GM19468 (cell line): ENCODE data around the gene GTF2IRD2.
A peak's percentile ranks its signal among the peaks of the same experiment; 100 is the strongest.
"Not testable (repeated sequence)": the region's sequence is repeated elsewhere in the genome, so short reads cannot be mapped to it uniquely, and the experiment has no call there.

Source experiments
- ATAC-seq: cut with Tn5 transposase; IDR thresholded peaks from one replicate; pipeline ENCODE4 v1.9.1; 2021; ENCODE audit warnings: mild to moderate bottlenecking, moderate library complexity, moderate number of reproducible peaks; ENCODE audit not compliant: unreplicated experiment; ENCODE audit errors: extremely low read depth

GTF2IRD2 gene

DNA sequence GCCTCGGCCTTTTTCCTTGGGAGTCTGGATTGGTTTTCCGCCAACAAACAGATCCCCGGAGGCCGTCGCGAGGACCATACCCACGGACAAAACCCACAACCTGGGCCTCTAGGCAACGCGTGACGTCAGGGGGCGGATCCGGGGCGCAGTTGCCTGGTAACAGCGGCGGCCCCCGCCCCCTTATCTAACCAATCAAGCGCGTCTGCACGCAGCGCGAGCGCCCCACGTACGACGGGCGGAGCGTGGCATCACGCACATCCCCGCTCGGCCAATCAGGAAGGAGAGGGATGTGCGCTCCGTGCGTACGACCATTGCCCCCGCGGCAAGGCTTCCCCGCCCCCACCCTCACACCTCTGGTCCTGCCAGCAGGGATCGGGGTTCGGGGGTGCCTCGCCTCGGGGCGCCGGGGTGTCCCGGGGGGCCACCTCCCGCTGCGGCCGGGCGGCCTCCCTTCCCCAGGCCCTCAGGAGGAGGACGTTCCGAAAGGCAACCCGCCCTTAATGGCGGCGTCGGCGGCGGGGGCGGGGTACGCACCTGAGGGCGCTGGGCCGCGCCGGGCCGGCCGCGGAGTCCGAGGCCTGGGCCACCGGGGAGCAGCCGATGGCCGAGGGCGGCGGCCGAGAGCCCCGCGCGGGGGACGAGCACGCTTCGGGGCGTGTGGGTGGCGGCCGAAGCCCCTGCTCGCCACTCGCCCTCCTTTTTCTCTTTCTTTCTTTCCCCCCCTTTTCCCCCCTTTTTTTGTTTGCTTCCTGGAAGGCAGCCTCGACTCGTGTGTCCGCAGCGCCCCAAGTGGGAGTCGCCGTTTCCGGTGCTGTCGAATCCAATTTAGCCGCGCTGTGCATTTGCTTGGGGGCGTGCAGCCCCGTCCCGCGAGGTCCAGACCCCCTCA is at the start of gene GTF2IRD2:
Gene GTF2IRD2 (minus strand): TSS at position 773 of the 889 bp plus-strand sequence. CDS start 15,227 bp downstream, outside the sequence.
- ATAC-seq = peak; percentile 80

DNA sequence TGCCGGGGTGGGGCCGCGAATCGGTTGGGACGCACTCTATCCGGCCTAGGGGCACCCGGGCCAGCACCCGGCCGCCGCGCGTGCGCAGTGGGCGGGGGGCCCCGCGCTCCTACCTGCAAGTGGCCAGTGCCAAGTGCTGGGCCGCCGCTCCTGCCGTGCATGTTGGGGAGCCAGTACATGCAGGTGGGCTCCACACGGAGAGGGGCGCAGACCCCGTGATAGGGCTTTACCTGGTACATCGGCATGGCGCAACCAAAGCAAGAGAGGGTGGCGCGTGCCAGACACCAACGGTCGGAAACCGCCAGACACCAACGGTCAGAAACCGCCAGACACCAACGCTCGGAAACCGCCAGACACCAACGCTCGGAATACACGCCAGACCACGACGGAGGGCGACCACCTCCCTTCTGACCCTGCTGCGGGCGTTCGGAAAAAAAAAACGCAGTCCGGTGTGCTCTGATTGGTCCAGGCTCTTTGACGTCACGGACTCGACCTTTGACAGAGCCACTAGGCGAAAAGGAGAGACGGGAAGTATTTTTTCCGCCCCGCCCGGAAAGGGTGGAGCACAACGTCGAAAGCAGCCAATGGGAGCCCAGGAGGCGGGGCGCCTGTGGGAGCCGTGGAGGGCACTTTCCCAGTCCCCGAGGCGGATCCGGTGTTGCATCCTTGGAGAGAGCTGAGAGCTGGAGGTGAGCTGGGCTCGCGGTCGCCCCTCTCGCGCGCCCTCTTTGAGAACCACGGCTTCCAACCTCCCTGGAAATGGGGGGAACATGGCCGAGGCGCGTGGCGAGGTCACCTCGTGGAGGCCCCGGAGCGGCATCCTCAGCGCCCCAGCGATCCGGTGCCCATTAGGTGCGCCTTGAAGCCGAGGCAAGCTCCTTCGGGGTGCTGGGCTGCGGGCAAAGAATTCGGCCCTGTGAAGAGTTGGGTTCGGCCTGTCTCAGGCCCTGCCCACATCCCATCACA is 39.0 kb upstream of the GTF2IRD2 start:
- not testable (repeated sequence) for ATAC-seq

DNA sequence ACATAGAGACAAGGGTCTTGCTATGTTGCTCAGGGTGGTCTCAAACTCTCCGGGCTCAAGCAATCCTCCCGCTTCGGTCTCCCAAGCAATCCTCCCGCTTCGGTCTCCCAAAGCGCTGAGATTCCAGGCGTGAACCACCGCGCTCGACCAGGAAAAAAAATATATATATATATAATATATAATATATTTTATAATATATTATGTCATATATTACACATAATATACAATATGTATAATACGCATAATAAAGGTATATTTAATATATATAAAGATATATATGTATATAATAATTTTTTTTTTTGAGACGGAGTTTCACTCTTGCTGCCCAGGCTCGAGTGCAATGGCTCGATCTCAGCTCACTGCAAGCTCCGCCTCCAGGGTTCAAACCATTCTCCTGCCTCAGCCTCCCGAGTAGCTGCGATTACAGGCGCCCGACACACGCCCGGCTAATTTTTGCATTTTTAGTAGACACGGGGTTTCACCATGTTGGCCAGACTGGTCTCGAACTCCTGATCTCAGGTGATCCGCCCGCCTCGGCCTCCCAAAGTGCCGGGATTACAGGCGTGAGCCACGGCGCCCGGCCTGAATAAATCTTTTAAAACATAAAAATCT is 38.2 kb upstream of the GTF2IRD2 start:
- not testable (repeated sequence) for ATAC-seq

DNA sequence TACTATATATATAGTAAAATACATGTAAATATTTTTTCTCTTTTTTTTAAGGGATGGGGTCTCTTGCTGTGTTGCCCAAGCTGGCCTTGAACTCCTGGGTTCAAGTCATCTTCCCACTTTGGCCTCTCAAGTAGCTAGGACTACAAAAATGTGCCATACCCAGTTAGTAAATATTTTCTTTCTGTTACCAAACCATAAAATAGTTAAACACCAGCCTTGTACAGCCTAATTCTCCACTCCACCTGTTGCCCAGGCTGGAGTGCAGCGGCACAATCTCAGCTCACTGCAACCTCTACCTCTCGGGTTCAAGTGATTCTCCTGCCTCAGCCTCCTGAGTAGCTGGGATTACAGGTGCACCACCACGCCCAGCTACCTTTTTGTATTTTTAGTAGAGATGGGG is 33.9 kb upstream of the GTF2IRD2 start:
- not testable (repeated sequence) for ATAC-seq

DNA sequence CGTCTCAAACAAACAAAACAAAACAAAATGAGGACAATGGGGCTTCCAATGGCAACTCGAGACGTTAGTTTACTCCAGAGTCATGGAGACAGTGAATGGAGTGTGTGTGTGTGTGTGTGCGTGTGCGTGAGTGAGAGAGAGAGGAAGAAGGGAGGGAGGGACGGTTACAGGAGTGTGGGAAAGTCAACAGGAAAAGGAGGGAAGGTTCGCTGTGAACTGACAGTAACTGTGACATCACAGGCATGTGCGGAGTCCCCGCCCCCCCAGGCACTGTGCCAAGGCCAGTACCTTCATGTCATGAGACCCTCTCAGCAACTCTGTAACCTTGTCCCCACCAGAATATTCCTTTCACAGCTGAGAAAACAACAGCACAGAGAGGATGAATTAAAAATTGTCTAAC is 30.7 kb upstream of the GTF2IRD2 start:
- not testable (repeated sequence) for ATAC-seq

DNA sequence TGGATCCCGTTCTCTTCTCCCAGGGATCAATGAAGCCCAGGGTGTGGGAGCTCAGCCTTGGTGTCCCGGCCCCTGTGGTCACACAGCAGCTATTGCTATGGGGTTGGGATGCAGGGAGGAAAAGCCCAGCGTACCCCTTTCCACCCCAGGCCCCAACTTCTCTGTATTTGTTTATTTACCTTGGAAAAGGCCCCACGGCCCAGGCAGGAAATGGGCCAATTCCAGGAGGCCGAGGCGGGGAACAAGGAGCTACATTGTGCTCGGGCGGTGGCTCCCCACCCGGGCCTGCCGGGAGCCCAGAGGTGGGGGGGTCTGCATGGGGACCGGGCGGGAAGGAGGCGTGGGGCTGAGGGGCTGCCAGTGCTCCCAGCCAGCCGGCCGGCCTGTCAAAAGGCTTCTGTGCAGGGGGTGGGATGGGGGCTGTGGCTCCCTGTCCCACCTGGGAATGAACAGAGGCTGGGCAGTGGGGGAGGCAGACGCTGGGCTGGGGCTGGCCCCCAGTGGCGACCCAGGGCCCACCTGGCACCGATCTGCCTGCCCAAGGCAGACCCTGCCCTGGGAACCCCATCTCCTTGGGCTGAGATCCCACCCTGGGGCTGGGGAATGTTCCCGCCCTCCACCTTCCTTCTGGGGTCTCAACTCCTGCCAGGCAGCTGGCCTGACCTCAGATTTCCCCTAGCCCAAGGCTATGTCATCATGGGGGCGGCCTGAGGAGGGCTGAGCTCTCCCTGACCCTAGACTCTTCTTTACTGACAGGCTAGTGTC is 23.5 kb upstream of the GTF2IRD2 start:
- ATAC-seq = not testable (repeated sequence)

DNA sequence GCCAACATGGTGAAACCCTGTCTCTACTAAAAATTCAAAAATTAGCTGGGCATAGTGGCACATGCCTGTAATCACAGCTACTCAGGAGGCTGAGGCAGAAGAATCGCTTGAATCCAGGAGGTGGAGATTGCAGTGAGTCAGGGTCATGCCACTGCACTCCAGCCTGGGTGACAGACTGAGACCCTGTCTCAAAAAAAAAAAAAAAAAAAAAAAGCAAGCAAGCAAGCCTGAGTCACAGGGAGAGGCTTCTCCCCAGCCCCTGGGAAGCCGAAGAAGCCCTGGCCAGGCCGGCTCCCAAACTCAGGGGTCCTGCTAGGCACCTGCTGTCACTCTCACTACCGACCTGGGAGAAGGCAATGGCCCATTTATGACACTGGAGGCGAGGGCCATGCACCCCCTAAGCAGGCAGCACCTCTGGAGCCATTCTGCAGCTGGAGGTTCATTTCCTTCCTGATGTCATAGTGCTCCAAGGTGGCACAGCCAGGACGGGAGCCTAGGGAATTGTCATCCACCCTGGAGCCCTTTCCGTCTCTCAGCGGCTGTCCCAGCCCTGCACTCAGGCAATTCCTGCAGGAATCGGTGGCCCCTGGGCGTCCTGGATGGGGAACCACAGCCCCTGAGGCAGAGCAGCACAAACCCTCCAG is 22.8 kb upstream of the GTF2IRD2 start:
- not testable (repeated sequence) for ATAC-seq

DNA sequence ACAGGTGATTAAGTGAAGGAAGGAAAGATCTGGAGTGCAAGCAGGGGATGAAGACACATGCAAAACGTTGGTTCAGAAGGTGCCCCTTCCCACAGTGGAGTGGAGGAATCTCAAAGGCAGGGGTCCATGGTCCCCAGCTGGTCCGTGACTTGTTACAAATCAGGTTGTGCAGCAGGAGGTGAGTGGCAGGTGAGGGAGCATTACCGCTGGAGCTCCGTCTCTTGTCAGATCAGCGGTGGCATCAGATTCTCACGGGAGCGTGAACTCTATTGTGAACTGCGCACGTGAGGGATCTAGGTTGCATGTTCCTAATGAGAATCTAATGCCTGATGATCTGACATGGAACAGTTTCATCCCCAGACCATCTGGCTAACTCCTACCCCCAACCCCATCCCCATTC is 21.1 kb upstream of the GTF2IRD2 start:
- ATAC-seq = not testable (repeated sequence)

DNA sequence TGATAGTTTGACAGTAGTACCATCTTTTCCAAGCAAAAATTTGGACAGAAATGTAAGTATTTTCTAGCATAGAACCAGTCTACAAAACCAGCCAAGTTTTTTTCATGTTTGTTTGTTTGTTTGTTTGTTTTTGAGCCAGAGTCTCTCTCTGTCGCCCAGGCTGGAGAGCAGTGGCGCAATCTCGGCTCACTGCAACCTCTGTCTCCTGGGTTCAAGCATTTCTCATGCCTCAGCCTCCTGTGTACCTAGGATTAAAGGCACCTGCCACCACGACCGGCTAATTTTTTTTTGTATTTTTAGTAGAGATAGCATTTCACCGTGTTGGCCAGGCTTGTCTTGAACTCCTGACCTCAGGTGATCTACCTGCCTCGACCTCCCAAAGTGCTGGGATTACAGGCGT is 14.4 kb upstream of the GTF2IRD2 start:
- not testable (repeated sequence) for ATAC-seq

DNA sequence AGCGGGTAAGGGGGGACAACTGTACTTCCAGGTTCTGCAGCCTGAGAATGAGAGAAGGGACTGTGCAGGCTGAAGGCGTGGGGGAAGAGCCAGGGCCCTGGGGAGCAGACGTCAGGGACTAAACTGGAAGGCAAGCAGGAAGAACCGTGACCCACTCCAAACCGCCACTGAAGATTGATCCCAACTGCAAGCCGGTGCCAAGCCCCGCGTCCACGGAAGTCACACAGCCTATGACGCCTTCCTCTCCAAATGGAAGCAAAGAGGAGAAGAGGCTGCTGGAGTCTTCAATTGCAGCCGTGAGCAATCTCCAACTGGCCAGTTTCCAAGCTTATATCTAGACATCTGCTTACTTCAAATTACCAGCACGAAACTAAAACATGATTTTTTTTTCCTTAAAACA is 1.6 kb downstream of the GTF2IRD2 start:
- not testable (repeated sequence) for ATAC-seq

DNA sequence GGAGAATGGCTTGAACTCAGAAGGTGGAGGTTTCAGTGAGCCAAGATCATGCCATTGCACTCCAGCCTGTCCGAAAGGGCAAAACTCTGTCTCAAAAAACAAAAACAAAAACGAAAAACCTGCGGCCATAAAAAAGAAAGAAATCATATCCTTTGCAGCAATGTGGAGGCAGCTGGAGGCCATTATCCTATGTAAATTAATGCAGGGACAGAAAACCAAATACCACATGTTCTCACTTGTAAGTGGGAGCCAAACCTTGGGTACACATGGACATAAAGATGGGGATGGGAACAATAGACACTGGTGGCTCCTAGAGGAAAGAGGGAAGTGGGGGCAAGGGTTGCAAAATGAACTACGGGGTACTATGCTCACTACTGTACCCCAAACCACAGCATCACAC is 21.0 kb downstream of the GTF2IRD2 start:
- not testable (repeated sequence) for ATAC-seq

DNA sequence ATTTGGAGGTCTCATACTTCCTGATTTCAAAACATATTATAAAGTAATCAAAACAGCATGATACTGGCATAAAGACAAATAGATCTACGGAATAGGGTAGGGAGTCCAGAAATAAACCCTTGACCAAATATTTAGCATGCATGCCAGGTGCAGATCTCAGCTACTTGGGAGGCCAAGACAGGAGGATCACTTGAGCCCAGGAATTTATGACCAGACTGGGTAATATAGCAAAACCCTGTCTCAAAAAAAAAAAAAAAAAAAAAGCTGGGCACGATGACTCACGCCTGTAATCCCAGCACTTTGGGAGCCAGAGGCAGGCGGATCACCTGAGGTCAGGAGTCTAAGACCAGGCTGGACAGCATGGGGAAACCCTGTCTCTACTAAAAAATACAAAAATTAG is 21.4 kb downstream of the GTF2IRD2 start:
- not testable (repeated sequence) for ATAC-seq

DNA sequence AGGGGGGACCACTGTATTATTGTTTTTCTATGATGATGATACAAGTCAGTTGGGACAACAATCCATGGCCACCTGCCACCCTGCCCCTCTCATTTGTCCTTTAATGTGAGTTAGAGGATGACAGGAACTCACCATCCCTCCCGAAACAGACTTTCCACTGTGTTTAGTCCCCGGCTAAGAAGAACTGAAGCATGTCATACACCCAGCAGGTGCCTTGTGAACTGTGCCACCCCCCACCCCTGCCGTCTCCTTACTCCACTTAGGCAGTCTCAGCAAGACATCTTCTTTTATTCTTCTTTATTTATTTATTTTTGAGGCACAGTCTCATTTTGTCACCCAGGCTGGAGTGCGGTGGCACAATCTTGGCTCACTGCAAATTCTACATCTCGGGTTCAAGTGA is 30.1 kb downstream of the GTF2IRD2 start:
- not testable (repeated sequence) for ATAC-seq

DNA sequence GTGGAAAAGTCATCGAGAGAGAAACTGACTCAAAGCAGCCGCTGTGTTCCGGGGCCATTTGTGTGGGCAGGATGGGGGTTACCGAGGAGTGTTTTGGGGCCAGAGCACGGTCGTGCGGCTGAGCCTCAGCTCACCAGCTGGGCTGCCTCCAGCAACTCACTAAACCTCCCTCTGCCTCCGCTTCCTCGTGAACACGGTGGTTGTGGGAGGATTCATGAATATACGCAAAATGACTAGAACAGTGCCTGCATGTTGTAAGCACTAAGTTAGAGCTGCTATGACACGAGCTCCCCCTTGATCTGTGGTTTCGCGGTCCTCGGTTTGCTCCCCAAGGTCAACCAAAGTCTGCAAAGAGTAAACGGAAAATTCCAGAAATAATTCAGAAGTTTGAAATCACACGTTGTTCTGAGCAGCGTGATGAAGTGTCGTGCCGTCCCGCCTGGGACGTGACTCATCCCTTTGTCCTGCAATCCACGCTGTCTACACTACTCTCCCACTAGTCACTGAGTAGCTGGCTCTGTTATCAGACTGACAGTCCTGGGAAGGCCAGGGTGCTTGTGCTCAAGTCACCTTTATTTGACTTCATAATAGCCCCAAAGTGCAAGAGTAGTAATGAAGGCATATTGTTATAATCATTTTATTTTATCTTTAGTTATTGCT is 31.1 kb downstream of the GTF2IRD2 start:
- ATAC-seq = peak; percentile 51

DNA sequence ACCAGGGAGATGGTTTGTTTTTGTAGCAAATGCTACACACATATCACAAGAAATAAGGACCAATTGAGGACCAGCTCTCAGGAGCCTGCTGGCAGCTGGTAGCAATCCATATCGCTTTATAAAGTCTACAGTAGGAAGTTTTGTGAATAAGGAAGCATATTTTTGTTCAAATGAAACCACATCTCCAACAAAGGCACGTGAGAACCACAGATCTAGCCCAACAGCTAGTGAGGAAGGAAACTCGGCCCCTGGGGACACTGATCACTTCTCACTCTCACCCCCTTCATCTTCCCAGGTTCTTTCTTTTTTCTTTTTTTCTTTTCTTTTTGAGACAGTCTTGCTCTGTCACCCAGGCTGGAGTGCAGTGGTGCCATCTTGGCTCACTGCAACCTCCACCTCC is 35.5 kb downstream of the GTF2IRD2 start:
- ATAC-seq = not testable (repeated sequence)

DNA sequence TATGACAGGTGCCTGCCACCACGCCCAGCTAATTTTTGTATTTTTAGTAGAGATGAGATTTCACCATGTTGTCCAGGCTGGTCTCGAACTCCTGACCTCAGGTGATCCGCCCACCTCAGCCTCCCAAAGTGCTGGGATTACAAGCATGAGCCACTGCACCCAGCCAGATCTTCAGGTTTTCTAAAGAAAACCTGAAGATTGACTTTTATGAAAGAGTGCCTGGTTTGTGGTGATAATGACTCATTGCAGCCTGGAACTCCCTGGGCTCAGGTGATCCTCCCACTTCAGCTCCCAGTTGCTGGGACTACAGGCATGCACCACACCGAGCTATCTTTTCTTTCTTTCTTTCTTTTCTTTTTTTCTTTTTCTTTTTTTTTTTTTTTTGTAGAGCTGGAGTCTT is 52.8 kb downstream of the GTF2IRD2 start:
- not testable (repeated sequence) for ATAC-seq

DNA sequence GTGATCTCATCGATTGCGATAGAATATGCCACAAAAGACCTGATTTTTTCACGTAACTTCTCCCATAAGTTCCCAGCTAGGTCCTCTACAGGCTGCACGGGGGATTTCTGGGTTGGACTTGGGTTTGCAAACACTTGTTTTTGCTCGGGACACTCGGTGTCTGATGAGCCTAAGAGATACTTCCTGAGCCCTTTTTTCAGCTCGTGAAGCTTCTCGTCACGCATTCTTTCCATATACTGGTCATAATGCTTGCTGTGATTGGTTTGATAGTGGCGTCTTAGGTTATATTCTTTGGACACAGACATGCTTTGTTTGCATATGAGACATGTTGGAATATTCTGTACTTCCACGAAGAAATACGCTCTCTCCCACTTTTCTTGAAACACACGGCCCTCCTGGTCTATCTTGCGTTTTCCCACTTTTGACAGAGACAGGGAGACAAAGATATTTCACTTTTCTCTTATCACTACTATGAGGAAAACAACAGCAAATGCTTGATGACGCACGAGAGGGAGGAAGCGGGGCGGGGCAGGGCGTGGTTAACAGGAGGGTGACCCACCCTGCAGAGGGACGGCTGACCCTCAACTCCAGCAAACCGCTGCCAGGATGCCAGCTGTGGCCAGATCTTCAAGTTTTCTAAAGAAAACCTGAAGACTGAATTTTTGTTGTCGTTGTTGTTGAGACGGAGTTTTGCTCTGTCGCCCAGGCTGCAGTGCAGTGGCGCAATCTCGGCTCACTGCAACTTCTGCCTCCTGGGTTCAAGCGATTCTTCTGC is 53.4 kb downstream of the GTF2IRD2 start:
- ATAC-seq = not testable (repeated sequence)
